Thoracic aorta (tissue), 2 donors: ENCODE results near the gene BRMS1. TPM values are rescaled to one million over a fixed set of nuclear protein-coding genes. Genes with fewer than 3 reads are reported as not detected.

ENCODE experiments used
- ATAC-seq: fragments of 150-250 bp; one replicate; pipeline ENCODE4 v1.8.0; 2017; ENCODE audit warnings: low read depth; ENCODE audit not compliant: insufficient number of reproducible peaks, low FRiP score
- DNase-seq: peaks from one replicate; pipeline ENCODE4 v3.0.0-alpha.2; 2020; ENCODE audit warnings: low spot score
- H3K27ac ChIP-seq, 2 donors: fragments of 200-600 bp; sonication (generic); 1 replicate in 1 of 2; 2 replicates in 1 of 2; pipeline ENCODE4 v1.5.1; 2016; ENCODE audit warnings: mild to moderate bottlenecking in 2 of 2, moderate library complexity in 2 of 2
- H3K27me3 ChIP-seq: fragments of 200-600 bp; sonication (generic); replicated peaks from 2 replicates; pipeline ENCODE4 v1.6.0; 2016; ENCODE audit warnings: mild to moderate bottlenecking; ENCODE audit not compliant: insufficient read depth
- H3K36me3 ChIP-seq: fragments of 200-600 bp; sonication (generic); one replicate; pipeline ENCODE4 v1.5.1; 2016
- H3K4me1 ChIP-seq, 2 donors: fragments of 200-600 bp; sonication (generic); 1 replicate in 1 of 2; 2 replicates in 1 of 2; pipeline versions ENCODE4 v1.5.1 to v1.6.0; 2016; ENCODE audit warnings: low read depth in 2 of 2, mild to moderate bottlenecking in 1 of 2; ENCODE audit not compliant: control insufficient read depth in 1 of 2
- H3K4me3 ChIP-seq: fragments of 200-600 bp; sonication (generic); 2 replicates; pipeline ENCODE4 v1.5.1; 2016; ENCODE audit warnings: mild to moderate bottlenecking
- H3K9me3 ChIP-seq: fragments of 200-600 bp; sonication (generic); 2 replicates; pipeline ENCODE4 v1.5.1; 2016
- total RNA-seq, 2 donors: library from RNA; depleted of rRNA; stranded (reverse); fragments of >200 nt; gene quantifications; one replicate each; pipeline versions ENCODE4 v1.1.0 to v1.2.3, GENCODE V29; 2016
- TF ChIP-seq, protein P1 (sequence below): fragments of 200-600 bp; sonication (generic); IDR thresholded peaks from one replicate; pipeline ENCODE4 v1.5.1; 2019; ENCODE audit warnings: antibody characterized with exemption

The BRMS1 gene
- total RNA-seq, 2 donors from 2014 or later, result 35.0 to 48.1 TPM

GRCh38 chr11:66365711-66366619, 21.1 kb upstream of the BRMS1 start:
- H3K4me3 ChIP-seq, result no peak overlapping the region
- no peaks in the 10 kb centered on the region for H3K36me3 ChIP-seq
- H3K4me1 ChIP-seq, result peaks cover 0 to 3% of the 10 kb centered on the region in 2 donors
- TF ChIP-seq, protein P1, sequence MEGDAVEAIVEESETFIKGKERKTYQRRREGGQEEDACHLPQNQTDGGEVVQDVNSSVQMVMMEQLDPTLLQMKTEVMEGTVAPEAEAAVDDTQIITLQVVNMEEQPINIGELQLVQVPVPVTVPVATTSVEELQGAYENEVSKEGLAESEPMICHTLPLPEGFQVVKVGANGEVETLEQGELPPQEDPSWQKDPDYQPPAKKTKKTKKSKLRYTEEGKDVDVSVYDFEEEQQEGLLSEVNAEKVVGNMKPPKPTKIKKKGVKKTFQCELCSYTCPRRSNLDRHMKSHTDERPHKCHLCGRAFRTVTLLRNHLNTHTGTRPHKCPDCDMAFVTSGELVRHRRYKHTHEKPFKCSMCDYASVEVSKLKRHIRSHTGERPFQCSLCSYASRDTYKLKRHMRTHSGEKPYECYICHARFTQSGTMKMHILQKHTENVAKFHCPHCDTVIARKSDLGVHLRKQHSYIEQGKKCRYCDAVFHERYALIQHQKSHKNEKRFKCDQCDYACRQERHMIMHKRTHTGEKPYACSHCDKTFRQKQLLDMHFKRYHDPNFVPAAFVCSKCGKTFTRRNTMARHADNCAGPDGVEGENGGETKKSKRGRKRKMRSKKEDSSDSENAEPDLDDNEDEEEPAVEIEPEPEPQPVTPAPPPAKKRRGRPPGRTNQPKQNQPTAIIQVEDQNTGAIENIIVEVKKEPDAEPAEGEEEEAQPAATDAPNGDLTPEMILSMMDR, result no peak
- H3K27me3 ChIP-seq, result no peaks in the 10 kb centered on the region
- H3K9me3 ChIP-seq, result no peaks in the 10 kb centered on the region
- no peak for DNase-seq
- no peak overlapping the region for H3K27ac ChIP-seq
- ATAC-seq, result no peak

- Histone ChIP-seq H3K27me3 (no peaks in the 10 kb centered on the region), H3K27ac (no peak overlapping the region), H3K4me1 (no peaks in the 10 kb centered on the region), H3K36me3 (no peaks in the 10 kb centered on the region), H3K9me3 (no peaks in the 10 kb centered on the region), H3K4me3 (no peak overlapping the region)
- no peak for DNase-seq
- no peak for ATAC-seq
- TF ChIP-seq, protein P1, result no peak
Measured at GRCh38 chr11:66365166-66365565, 20.3 kb upstream of the BRMS1 start.

- no peaks in the 10 kb centered on the region for H3K36me3 ChIP-seq
- H3K9me3 ChIP-seq, result no peaks in the 10 kb centered on the region
- H3K4me1 ChIP-seq, result no peaks in the 10 kb centered on the region
- H3K27me3 ChIP-seq, result no peaks in the 10 kb centered on the region
- no peak overlapping the region for H3K27ac ChIP-seq
- H3K4me3 ChIP-seq, result no peak overlapping the region
- DNase-seq, result no peak
- TF ChIP-seq, protein P1, result peak; percentile 38
- no peak for ATAC-seq
Measured at GRCh38 chr11:66363805-66364535, 19.1 kb upstream of the BRMS1 start.

DNA sequence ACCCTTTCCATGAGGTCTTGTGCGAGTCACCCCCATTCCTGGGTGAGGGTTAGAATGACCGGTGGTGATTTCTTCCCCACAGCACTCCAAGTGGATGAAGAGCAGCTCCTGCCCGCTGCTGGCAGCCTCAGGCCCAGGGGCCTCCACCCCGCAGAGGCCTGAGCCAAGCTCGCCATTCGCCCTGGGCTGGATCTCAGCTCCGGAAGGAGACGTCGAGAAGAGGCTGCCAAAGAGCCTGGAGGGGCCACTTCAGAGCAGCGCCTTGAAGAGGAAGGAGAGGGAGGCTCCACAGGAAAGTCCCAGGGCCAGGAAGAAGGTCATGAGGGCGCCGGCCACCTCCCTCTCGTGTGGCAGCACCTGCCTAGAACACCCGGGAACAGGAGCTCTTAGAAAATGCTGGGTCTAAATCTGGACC, 18.3 kb upstream of the BRMS1 start:
- H3K9me3 ChIP-seq, result no peaks in the 10 kb centered on the region
- H3K27me3 ChIP-seq, result no peaks in the 10 kb centered on the region
- DNase-seq (no peak), ATAC-seq (no peak)
- no peak overlapping the region for H3K27ac ChIP-seq
- no peak overlapping the region for H3K4me3 ChIP-seq
- no peaks in the 10 kb centered on the region for H3K4me1 ChIP-seq
- no peaks in the 10 kb centered on the region for H3K36me3 ChIP-seq
- TF ChIP-seq, protein P1, result no peak

DNA sequence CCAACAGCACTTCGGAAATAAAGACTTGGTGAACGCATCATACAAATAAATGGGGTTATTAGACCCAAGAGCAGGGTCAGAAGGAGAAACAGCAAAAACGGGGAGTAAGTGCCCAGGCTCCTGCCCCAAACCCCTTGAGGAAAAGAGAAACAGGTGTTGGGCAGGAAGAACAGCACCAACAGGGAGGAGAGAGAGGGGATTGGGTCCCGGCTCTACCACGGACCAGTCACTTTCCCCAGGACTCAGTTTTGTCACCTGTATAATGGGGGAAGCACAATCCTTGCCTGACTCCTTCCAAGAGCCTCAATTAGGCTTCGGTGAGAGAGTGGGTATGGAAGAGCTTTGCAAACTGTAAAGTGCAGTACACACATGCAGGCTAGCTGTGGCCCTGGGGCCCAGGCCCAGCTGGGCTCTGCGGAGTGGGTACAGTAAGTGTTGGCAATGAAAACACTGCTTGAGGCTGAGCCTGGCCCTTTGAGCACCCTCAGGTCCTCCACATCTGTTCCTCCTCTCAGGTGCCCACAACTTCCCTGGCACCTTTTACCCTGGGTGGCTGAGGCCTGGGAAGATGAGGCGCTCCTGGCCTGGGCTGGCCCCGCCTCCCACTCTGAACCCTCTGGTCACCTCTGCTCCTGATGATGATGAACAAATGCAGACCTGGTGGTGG, 17.7 kb upstream of the BRMS1 start:
- ATAC-seq, result no peak
- no peak for DNase-seq
- H3K27ac ChIP-seq, result no peak overlapping the region
- no peak overlapping the region for H3K4me3 ChIP-seq
- no peaks in the 10 kb centered on the region for H3K9me3 ChIP-seq
- no peaks in the 10 kb centered on the region for H3K4me1 ChIP-seq
- no peaks in the 10 kb centered on the region for H3K36me3 ChIP-seq
- no peaks in the 10 kb centered on the region for H3K27me3 ChIP-seq
- TF ChIP-seq, protein P1, result no peak
